HG02759 (cell line): ENCODE measurements around the gene MAPKAPK3.
"Not testable (repeated sequence)": the region's sequence is repeated elsewhere in the genome, so short reads cannot be mapped to it uniquely, and the experiment has no call there.

Experiments used
- ATAC-seq: cut with Tn5 transposase; IDR thresholded peaks from one replicate; pipeline ENCODE4 v1.9.1; 2021; ENCODE audit warnings: mild to moderate bottlenecking, moderate library complexity; ENCODE audit not compliant: unreplicated experiment

Gene MAPKAPK3

DNA sequence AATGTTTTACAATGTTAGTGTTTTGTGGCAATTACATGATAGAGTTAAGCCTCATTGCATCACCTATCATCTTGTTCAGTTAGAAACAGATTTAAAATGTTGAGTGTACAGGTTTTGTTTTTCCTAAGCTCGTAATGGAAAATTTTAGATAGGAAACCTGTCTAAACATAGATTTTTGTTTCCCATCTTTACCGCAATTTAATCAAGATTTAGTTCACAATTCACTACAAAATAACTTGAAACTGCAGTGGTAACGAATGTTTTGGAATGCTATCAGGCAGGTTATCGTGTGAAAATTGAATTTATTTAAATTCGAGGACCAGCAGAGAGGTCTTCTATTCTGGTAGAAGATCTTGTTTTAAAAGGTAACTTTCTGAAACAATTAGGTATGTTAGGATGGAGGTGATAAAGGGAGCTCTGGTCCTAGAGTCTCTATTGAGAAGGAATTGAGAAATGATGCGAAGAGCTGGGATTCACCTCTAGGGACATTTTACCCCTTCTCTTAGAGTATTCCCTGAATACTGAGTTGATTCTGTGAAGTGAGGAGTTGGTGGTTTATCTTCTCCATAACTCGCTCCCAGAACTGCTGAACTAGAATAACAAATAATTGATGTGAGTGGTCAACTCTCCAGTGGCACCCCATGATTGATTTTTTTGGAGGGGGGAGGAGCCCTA lies 59.2 kb downstream of the MAPKAPK3 start:
- no peak for ATAC-seq

DNA sequence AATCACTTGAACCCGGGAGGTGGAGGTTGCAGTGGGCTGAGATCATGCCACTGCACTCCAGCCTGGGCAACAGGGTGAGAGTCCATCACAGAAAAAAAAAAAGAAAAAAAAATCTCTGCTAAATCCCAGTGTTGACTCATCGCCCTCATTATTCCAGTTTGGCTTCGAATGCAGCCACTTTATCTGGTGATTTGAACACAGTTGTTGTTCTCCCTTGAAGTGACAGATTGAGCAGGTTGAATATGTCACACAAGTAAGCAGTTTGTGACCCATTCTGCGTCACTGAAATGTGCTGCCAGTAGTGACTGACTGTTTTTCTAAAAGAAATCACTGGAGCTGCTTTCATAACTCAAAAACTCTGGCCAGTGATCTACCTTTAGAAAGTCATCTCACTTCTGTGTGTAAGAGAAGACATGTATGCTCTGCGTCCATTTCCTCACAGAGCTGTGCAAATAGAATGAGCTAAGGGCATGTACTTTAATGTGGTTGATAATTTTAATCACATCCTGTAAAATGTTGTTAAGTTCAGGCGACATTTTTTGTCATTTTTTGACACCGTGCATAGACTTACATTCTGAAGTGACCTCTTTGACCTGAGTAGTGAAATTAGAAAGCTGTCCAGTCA lies 70.3 kb downstream of the MAPKAPK3 start:
- ATAC-seq, result no peak

DNA sequence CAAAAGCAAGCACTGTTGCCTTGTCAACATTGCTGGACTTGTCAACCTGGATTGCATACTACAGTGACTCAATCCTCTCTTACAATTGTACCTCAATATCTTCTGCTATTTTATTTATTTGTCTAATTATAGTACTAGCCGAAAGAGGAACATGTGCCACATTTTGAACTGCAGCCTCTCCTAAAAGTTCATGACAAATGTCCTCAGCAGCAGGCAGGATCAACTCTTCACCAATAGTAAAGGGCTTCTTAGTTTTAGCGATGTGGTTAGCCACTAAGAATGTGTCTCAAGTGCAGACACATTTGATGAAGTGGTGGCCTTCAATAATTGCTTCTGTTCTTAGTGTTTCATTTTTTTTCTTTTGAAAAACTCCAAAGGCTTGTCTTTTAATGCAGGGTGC lies 71.0 kb downstream of the MAPKAPK3 start:
- ATAC-seq, result no peak

DNA sequence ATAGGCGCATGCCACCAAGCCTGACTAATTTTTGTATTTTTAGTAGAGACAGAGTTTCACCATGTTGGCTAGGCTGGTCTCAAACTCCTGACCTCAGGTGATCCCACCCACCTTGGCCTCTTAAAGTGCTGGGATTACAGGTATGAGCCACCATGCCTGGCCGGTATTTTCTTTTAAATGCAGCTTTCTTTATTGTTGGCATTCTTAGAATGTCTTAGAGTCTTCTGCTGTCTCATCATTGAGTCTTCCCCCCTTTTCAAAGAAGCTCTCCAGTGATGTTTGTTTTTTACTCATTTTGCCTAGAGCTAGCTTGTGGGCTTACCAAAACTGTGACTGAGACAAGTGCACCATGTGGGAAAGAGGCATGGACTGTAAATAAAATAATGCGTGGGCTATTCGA lies 71.7 kb downstream of the MAPKAPK3 start:
- not testable (repeated sequence) for ATAC-seq

DNA sequence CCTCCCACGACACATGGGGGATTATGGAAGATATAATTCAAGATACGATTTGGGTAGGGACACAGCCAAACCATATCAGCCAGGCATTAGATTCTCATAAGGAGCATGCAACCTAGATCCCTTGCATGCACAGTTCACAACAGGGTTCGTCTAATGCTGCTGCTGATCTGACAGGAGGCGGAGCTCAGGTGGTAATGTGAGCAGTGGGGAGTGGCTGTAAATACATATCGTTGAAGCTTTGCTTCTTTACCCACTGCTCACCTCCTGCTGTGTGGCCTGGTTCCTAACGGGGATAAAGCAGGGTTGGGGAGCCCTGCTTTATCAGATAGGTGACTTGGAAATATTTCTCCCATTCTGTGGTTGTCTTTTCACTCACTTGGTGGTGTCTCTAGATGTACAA lies 72.6 kb downstream of the MAPKAPK3 start:
- no peak for ATAC-seq

DNA sequence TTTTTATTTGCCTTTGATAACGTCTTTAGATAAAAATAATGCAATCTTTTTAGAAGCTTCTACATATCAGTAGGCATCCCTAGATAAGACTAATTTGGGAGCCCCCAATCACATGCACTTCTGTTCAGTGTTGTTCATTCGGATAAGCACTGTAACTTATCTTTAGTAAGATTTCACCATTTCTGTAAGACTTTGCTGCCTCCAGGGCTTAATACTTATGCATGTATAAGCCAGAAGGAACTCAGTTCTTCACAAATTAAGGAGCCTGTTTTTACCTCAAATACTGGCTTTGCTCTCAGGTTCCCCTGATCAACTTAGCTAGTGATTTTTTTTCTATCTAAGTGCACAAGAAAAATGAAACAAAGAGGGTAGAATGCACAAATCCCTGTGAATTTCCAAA lies 78.1 kb downstream of the MAPKAPK3 start:
- ATAC-seq, result no peak

DNA sequence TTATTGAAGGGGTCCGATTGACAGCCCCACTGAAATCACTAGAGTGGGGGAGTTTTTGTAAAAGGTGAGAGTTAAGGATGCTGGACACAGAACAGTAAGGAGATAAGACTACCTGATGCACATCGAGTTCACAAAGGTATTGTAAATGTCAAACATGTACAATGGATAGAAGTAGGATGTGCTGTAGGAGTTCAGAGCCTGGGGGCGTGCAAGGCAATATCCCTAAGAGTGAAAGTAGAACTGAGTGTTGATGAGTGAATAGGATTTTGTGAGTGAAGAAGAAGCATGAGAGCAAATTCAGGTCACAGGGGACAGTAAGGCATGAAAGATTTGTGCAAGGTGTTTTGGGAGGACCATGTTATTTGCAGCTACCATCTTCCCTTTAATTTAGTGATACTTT lies 79.3 kb downstream of the MAPKAPK3 start:
- ATAC-seq, result no peak

DNA sequence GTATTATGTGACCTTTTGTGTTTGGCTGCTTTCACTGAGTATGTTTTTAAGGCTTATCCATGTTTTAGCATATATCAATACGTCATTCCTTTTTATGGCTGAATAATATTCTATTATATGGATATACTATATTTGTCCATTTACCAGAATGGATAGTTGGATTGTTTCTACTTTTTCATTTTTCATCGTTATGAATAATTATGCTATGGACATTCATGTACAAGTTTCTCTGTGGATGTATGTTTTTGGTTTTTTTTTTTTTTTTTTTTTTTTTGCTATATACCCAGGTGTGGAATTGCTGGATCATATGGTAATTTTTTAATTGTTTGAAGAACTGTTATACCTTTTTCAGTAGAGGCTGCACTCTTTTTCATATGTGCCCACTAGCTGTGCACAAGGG lies 81.3 kb downstream of the MAPKAPK3 start:
- ATAC-seq, result no peak
